Stimulated activated CD4-positive, alpha-beta T cell treated with anti-CD3 and anti-CD28 coated beads, Interleukin-4, amount 100 ng/mL, for 4 hours (primary cell): ENCODE data around the gene AGPAT1.
A peak's percentile ranks its signal among the peaks of the same experiment; 100 is the strongest.
"Not testable (repeated sequence)": the region's sequence is repeated elsewhere in the genome, so short reads cannot be mapped to it uniquely, and the experiment has no call there.

Source experiments
- DNase-seq, 2 experiments: peaks; one replicate each; pipeline ENCODE4 v3.0.0-alpha.2; 2020

AGPAT1 gene

GRCh38 chr6:32146687-32147086, 29.2 kb downstream of the AGPAT1 start:
- DNase-seq, result no peak

- DNase-seq, result no peak
Measured at GRCh38 chr6:32146287-32146686, 29.6 kb downstream of the AGPAT1 start.

GRCh38 chr6:32144238-32144637, 31.6 kb downstream of the AGPAT1 start:
- DNase-seq, result not testable (repeated sequence)

GRCh38 chr6:32140420-32141046, 35.4 kb downstream of the AGPAT1 start:
- DNase-seq, result no peak

- no peak for DNase-seq
Measured at GRCh38 chr6:32139590-32139989, 36.3 kb downstream of the AGPAT1 start.

GRCh38 chr6:32137454-32137853, 38.4 kb downstream of the AGPAT1 start:
- DNase-seq, result no peak

GRCh38 chr6:32133786-32134185, 42.1 kb downstream of the AGPAT1 start:
- no peak for DNase-seq

GRCh38 chr6:32132110-32132509, 43.8 kb downstream of the AGPAT1 start:
- no peak for DNase-seq

GRCh38 chr6:32131439-32131948, 44.4 kb downstream of the AGPAT1 start:
- DNase-seq, result no peak

- DNase-seq, result no peak
Measured at GRCh38 chr6:32129297-32130088, 46.4 kb downstream of the AGPAT1 start.

- DNase-seq, result no peak
Measured at GRCh38 chr6:32128751-32129296, 47.1 kb downstream of the AGPAT1 start.

- DNase-seq, result peak; percentile 92 to 99
Measured at GRCh38 chr6:32127717-32128592, 47.9 kb downstream of the AGPAT1 start, which contains the start of gene ATF6B. Gene ATF6B, minus strand, starts transcription at chr6:32128246. Its CDS starts 39 bp downstream, at chr6:32128207.

- no peak for DNase-seq
Measured at GRCh38 chr6:32127409-32127716, 48.5 kb downstream of the AGPAT1 start.

- DNase-seq, result no peak
Measured at GRCh38 chr6:32126880-32127279, 49.0 kb downstream of the AGPAT1 start.

- no peak for DNase-seq
Measured at GRCh38 chr6:32123681-32124080, 52.2 kb downstream of the AGPAT1 start.

- DNase-seq, result no peak
Measured at GRCh38 chr6:32120573-32121059, 55.3 kb downstream of the AGPAT1 start.

GRCh38 chr6:32118782-32119628, 56.9 kb downstream of the AGPAT1 start:
- peak; percentile 53 to 66 for DNase-seq
